Peyer's patch (tissue), 4 donors: ENCODE data around the gene MACO1.
"Not testable (repeated sequence)": the region's sequence is repeated elsewhere in the genome, so short reads cannot be mapped to it uniquely, and the experiment has no call there.

Experiments
- POLR2A ChIP-seq, 2 donors: fragments of 450-650 bp; IDR thresholded peaks; one replicate each; pipeline ENCODE4 v1.5.1; 2017; ENCODE audit warnings: antibody characterized with exemption in 2 of 2, mild to moderate bottlenecking in 2 of 2, moderate library complexity in 2 of 2
- TF ChIP-seq, protein P1 (sequence below), 6 experiments: fragments of 450-650 bp in 4 of 6; fragments of 200-600 bp in 2 of 6; sonication (generic) in 1 of 6; IDR thresholded peaks; one replicate each; pipeline ENCODE4 v1.5.1; 2017 to 2019; ENCODE audit warnings: antibody characterized with exemption in 6 of 6, mild to moderate bottlenecking in 3 of 6, moderate library complexity in 1 of 6

DNA sequence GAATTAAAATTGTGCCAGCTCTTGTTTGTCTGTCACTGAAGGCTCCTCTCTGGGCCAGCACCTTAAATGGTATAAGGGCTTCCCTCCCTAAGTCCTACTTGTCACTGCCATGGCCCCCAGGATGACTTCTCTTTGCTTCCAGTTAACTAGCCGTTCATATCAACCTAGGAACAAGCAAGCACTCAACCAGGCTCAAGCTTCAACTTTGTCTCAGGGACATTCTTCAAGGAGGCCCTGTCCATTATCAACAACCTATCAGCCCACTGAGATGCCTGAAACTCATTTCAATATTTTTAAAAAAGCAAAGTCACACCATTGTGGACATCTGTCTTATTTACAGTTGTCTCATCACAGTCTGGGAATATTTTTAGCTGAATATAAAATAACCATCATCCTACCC lies 11.4 kb upstream of the MACO1 start:
- TF ChIP-seq, protein P1, sequence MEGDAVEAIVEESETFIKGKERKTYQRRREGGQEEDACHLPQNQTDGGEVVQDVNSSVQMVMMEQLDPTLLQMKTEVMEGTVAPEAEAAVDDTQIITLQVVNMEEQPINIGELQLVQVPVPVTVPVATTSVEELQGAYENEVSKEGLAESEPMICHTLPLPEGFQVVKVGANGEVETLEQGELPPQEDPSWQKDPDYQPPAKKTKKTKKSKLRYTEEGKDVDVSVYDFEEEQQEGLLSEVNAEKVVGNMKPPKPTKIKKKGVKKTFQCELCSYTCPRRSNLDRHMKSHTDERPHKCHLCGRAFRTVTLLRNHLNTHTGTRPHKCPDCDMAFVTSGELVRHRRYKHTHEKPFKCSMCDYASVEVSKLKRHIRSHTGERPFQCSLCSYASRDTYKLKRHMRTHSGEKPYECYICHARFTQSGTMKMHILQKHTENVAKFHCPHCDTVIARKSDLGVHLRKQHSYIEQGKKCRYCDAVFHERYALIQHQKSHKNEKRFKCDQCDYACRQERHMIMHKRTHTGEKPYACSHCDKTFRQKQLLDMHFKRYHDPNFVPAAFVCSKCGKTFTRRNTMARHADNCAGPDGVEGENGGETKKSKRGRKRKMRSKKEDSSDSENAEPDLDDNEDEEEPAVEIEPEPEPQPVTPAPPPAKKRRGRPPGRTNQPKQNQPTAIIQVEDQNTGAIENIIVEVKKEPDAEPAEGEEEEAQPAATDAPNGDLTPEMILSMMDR (IDR thresholded peaks at IDR 0.05): not testable (repeated sequence)
- TF ChIP-seq POLR2A (IDR thresholded peaks at IDR 0.05): not testable (repeated sequence)
